Breast epithelium (tissue), 3 donors: ENCODE results near the gene SYT9.

Experiments
- CTCF ChIP-seq, 3 donors: fragments of 450-650 bp; IDR thresholded peaks; one replicate each; pipeline ENCODE4 v1.5.1; 2016 to 2017; ENCODE audit warnings: antibody characterized with exemption in 3 of 3, mild to moderate bottlenecking in 3 of 3, moderate library complexity in 3 of 3
- POLR2A ChIP-seq: fragments of 450-650 bp; IDR thresholded peaks from one replicate; pipeline ENCODE4 v1.6.1; 2016; ENCODE audit warnings: antibody characterized with exemption, mild to moderate bottlenecking, moderate library complexity

- TF ChIP-seq CTCF (IDR thresholded peaks at IDR 0.05) = no peak
- no peak for TF ChIP-seq POLR2A
Measured at GRCh38 chr11:7436657-7437056, 185.0 kb downstream of the SYT9 start.
